ENCODE results near the gene ECM1.
A peak's percentile ranks its signal among the peaks of the same experiment; 100 is the strongest.

The ECM1 gene

DNA sequence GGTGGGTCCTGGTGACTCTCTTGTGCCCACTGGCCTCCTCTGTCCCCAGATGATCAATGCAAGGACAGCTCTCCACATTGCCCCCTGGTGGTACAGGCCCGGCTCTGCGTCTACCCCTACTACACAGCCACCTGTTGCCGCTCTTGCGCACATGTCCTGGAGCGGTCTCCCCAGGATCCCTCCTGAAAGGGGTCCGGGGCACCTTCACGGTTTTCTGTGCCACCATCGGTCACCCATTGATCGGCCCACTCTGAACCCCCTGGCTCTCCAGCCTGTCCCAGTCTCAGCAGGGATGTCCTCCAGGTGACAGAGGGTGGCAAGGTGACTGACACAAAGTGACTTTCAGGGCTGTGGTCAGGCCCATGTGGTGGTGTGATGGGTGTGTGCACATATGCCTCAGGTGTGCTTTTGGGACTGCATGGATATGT is 52.1 kb downstream of the ECM1 start:
- peak; percentile 51 for DNase-seq

- DNase-seq = peak; percentile 83
Observed at GRCh38 chr1:150560576-150561253, 52.8 kb downstream of the ECM1 start.

DNA sequence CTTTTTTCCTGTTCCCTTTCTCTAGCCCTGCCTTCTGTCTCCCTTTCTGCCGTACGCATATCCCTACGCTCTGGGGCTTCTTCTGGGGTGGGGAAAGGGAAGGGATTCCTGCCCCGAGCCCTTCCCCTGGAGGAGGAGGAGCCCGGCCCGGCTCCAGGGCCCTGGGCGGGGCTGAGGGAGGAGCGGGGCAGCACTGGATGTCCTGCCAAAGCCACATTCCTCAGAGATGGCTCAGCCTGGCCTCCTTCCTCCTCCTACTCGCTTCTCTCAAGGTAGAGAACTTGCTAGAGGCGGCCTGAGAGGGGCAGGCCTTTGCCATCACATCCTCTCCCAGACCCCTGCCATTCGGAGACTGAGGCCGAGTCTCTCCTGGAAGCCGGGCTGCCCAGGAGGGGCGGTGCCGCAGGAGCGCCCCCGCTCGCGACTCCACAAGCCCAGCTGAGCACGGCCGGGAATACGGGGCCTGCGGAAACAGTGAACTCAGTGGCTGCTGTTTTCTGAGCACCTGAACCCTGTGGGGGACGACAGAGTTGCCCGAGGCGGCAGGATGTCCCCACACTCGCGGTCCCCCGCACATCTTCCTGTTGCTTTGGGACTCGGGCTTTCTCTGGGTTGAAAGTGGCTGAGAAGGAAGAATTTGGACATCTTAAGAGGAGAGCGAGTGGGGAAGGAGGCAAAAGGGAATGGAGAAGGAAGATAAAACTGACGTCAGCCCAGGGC is 53.5 kb downstream of the ECM1 start:
- DNase-seq = peak; percentile 83

DNA sequence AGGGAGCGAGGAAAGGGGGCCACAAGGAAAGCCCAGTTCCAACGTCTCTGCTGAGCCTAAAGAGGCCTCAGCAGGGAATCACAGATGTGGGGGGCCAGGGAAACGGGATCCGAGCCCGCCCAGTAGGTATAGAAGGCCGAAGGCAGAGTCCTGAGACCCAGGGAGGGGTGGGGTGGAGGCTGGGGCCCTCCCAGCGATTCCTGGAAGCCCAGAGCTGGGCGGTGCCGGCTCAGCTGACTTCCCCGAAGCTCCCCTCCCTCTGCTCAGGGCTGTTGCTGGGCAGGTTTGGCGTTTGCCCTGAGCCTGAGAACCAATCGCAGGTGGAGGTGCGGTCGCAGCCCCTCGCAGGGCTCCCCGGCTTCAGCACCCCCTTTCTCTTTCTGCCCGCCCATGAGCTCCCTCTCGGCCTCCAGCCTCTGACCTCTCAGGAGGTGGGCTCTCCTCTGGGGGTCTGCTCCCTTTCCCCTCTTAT is 54.1 kb downstream of the ECM1 start:
- peak; percentile 68 for DNase-seq

- no peak for DNase-seq
Observed at GRCh38 chr1:150562446-150563339, 54.8 kb downstream of the ECM1 start.

All from NCI-H1105 treated with DMSO at 0.1 percent for 48 hours (cell line).